GM12892 (cell line): ENCODE results near the gene C1orf167.

Experiments used
- POLR2A ChIP-seq: IDR thresholded peaks from 2 replicates; pipeline ENCODE4 v1.6.1; 2011; ENCODE audit warnings: low read depth, low read length, control low read depth
- POLR2AphosphoS5 ChIP-seq: IDR thresholded peaks from 2 replicates; pipeline ENCODE4 v1.6.1; 2011; ENCODE audit warnings: low read depth, low read length, control low read depth
- TAF1 ChIP-seq: IDR thresholded peaks from 2 replicates; pipeline ENCODE4 v1.6.1; 2011; ENCODE audit warnings: low read depth, mild to moderate bottlenecking, control low read depth, low read length, borderline replicate concordance

DNA sequence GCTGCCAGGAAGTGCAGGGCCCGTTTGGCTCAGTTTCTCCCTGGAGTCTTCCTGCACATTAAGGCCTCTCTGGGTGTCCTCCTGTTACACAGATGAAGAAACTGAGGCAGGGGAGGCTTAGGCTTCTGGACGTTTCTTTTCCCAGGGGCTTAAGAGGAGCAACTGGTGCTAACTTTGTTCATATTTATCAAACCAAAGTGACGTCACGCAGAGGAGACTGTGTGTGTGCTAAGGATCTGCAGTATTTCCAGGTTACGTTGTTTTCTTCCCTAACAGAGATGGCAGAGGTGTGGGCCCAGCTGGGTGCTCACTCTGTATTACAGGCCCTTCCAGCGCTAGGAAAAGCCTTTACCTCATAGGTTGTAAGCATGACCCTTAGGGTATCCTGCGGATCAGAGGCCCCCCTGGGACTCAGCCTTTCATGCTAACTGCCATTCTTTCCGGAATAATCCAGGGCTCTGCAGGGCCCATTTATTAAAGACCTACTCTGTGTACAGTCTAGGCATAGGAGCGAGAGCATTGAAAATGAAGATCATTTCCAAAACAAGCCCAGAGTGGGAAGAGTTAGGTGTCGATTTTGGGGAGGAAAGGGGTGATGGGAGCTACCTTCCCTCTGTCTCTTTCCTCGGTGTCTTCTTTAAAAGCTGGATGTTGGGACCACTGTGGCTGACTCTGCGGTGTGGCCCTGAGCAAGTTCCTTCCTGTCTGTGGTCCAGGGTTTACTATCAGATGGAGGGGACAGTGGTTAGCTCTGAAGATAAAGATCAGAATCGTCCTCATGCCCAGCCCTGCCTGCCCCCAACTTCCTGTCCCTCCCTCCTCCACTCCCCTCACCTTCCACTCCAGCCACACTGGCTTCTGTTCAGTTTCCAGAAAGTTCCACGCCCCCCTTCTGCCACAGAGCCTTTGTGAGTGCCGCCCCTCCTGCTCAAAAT is 21.5 kb upstream of the C1orf167 start:
- TF ChIP-seq POLR2A (no peak), POLR2AphosphoS5 (no peak), TAF1 (no peak)
